Retinal pigment epithelial cell (primary cell): ENCODE data around the gene CTXND2.
"Not testable (repeated sequence)": the region's sequence is repeated elsewhere in the genome, so short reads cannot be mapped to it uniquely, and the experiment has no call there.

Experiments used
- DNase-seq: peaks from one replicate; pipeline ENCODE4 v3.0.0-alpha.2; 2010; ENCODE audit warnings: low read depth
- H3K4me3 ChIP-seq: 2 replicates; pipeline ENCODE4 v1.5.1; 2011; ENCODE audit warnings: mild to moderate bottlenecking, low read length, control low read depth, moderate library complexity
- TF ChIP-seq, protein P1 (sequence below): conservative IDR thresholded peaks from 2 replicates; pipeline ENCODE4 v1.5.1; 2011; ENCODE audit warnings: low read depth, low read length, control low read depth, inconsistent platforms

CTXND2 gene

GRCh38 chr1:150917387-150917786 is 30.5 kb downstream of the CTXND2 start:
- DNase-seq: no peak
- TF ChIP-seq, protein P1, sequence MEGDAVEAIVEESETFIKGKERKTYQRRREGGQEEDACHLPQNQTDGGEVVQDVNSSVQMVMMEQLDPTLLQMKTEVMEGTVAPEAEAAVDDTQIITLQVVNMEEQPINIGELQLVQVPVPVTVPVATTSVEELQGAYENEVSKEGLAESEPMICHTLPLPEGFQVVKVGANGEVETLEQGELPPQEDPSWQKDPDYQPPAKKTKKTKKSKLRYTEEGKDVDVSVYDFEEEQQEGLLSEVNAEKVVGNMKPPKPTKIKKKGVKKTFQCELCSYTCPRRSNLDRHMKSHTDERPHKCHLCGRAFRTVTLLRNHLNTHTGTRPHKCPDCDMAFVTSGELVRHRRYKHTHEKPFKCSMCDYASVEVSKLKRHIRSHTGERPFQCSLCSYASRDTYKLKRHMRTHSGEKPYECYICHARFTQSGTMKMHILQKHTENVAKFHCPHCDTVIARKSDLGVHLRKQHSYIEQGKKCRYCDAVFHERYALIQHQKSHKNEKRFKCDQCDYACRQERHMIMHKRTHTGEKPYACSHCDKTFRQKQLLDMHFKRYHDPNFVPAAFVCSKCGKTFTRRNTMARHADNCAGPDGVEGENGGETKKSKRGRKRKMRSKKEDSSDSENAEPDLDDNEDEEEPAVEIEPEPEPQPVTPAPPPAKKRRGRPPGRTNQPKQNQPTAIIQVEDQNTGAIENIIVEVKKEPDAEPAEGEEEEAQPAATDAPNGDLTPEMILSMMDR: no peak

DNA sequence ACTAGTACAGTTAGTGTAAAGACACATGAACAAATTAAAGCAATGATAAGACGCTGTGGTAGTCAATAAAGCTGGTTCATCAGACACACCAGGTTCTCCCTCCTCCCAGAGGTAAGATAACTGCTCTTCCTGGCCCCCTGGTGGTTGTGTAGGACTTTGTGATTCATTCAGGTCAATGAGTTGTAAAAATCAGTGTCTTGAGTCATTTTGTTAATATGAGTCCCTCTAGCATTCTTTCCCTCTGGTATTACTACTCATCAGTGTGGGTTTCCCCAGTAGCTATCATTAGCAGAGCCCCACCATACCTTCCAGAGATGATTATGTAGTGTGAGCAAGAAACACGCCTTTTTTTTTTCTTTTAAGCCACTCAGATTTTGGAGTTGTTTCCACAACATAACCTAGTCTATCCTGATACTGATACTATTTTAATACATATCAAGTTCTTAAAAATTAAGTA is 35.6 kb downstream of the CTXND2 start:
- DNase-seq: peak; percentile 35
- H3K4me3 ChIP-seq: no peak overlapping the region
- TF ChIP-seq, protein P1: peak; percentile 86

More at GRCh38 chr1:150917387-150917786, 30.5 kb downstream of the CTXND2 start:
- H3K4me3 ChIP-seq: no peak overlapping the region

DNA sequence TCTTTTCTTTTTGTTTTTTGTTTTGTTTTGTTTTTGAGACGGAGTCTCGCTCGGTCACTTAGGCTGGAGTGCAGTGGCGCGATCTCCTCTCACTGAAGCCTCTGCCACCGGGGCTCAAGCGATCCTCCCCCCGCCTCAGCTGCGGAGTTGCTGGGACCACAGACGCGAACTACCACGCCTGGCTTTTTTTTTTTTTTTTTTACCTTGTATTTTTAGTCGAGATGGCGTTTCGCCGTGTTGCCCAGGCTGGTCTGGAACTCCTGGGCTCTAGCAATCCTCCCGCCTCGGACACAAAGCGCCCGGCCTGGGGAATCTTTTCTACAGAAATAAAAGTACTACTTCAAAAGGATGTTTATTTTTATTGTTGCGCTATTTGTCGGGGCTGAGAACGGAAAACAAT is 38.1 kb downstream of the CTXND2 start:
- H3K4me3 ChIP-seq: no peak overlapping the region
- DNase-seq: no peak
- TF ChIP-seq, protein P1: no peak

DNA sequence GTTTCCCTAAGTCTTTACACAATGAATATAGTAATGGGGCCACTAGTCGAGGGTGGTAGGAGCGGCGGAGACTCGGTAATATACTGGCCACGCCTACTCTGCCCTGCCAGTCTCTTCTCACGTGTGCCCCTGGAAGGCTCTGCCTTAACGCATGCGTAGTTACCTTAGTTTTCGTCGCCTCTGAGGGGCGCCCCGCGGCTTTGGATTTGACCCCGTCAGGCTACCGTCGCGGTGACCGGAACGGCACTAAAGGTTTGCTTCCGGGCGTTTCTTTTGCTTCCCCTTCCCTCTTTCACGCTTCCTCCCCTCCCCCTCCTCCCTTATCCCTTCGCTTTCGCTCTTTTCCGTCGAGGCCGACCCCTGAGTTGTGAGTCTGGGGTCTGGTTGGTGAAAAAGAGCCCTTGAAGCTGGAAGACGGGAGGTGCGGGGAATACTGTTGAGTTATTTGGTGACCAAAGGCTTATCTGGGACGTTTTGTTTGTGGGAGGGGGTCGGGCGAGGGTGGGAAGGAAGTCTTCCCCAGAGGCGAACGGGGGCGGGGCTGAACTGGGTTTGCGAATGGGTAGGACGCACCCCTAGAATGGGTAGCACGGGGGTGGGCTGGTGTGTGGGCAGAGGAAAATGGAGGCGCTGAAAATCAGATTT is 39.3 kb downstream of the CTXND2 start, which contains the start of gene SETDB1:
TSS of gene SETDB1 (plus strand) at position 267 of the 645 bp plus-strand sequence. CDS start 1,352 bp downstream, outside the sequence.
- peak within 1 kb of the TSS; percentile 97 for H3K4me3 ChIP-seq
- TF ChIP-seq, protein P1: peak; percentile 22
- DNase-seq: peak; percentile 89

- no peak for DNase-seq
- H3K4me3 ChIP-seq: no peak overlapping the region
- TF ChIP-seq, protein P1: no peak
Measured at GRCh38 chr1:150927624-150928023, 40.7 kb downstream of the CTXND2 start.

GRCh38 chr1:150928286-150928685 is 41.4 kb downstream of the CTXND2 start:
- no peak overlapping the region for H3K4me3 ChIP-seq
- DNase-seq: no peak
- TF ChIP-seq, protein P1: no peak

GRCh38 chr1:150928775-150929174 is 41.8 kb downstream of the CTXND2 start:
- not testable (repeated sequence) for H3K4me3 ChIP-seq, DNase-seq
